Fibroblast of villous mesenchyme (primary cell): Measurements from ENCODE around the gene MED10. TPM values are rescaled to one million over a fixed set of nuclear protein-coding genes. Genes with fewer than 3 reads are reported as not detected.

Experiments used
- DNase-seq: peaks from one replicate; pipeline ENCODE4 v3.0.0-alpha.2; 2010; ENCODE audit warnings: low read depth
- H3K4me3 ChIP-seq: 2 replicates; pipeline ENCODE4 v1.5.1; 2011; ENCODE audit warnings: low read depth, mild to moderate bottlenecking, low read length
- CTCF ChIP-seq: IDR thresholded peaks from 2 replicates; pipeline ENCODE4 v1.5.1; 2012; ENCODE audit warnings: low read depth, mild to moderate bottlenecking, low read length; ENCODE audit not compliant: insufficient read depth
- total RNA-seq: library from RNA; depleted of rRNA; stranded (reverse); fragments of >200 nt; gene quantifications from 2 replicates; pipeline ENCODE4 v1.2.3, GENCODE V29; 2012

MED10 gene
- total RNA-seq, 1 donor, result 8.6 TPM

DNA sequence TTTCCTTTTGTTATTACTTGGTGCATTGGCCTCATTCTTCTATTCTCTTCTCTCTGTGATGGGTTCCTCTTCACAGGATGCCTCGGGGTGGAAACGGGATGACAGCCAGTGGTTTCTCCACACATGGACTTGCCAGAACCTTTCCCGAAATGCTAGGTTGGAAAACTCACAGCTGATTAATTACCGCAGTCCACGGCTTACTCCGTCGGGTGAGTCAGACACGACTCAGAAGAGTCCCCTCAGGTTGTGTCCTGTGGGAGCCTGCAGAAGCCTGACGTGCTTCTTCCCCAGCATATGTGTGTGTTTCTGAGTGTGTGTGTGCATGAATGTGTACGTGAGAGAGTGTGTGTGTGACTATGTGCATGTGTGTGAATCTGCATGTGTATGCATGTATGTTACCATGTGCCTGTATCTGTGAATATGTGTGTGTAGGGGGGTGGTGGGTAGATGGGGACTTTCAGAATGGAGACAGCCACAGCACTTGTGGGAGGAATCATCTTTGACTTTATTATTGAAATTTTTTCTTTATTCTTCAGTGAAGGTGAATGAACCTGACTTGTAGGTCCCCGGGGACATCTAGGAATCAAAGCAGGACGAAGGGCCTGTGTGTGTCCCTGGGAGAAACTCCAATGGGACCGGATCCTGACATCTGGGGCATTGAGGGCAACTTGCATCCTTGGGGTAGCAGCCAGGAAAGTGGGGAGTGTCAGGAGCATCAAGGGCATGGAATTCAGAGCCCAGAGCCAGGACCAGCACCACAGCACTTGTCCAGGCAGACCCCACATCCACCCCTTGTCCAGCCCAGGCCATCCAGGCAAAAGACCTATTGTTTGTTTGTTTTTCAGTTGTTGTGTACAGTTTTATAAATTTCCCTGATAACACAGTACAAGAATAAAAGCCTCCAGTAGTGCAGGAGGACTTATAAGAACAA lies 21.9 kb upstream of the MED10 start:
- no peak overlapping the region for H3K4me3 ChIP-seq
- peak; percentile 18 for DNase-seq
- TF ChIP-seq CTCF, result no peak

- H3K4me3 ChIP-seq, result no peak overlapping the region
Measured at GRCh38 chr5:6398570-6399230, 20.4 kb upstream of the MED10 start.

GRCh38 chr5:6397536-6398269 lies 19.4 kb upstream of the MED10 start:
- TF ChIP-seq CTCF, result no peak
- no peak for DNase-seq
- no peak overlapping the region for H3K4me3 ChIP-seq

More at GRCh38 chr5:6398570-6399230, 20.4 kb upstream of the MED10 start:
- no peak for TF ChIP-seq CTCF
- DNase-seq, result no peak

DNA sequence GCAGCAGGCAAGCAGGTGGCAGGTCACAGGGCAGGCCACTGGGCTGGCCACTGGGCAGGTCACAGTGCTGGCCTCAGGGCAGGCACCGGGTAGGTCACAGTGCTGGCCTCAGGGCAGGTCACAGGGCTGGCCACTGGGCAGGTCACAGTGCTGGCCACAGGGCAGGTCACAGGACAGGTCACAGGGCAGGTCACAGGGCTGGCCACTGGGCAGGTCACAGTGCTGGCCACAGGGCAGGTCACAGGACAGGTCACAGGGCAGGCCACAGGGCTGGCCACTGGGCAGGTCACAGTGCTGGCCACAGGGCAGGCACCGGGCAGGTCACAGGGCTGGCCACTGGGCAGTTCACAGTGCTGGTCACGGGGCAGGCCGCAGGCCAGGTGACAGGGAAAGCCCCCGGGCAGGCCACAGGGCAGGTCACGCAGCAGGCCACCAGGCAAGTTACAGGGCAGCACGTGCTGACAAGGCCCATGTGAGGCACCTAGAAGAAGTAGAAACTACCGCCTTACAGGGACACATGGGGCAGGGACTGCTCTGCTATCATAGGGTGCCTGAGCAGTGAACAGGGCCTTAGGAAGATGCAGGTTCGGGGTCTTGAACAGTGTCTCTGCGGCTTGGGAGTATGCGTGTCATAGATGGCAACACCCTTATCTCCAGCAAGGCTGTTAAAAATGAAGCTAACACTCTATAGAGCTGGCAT lies 18.6 kb upstream of the MED10 start:
- TF ChIP-seq CTCF, result no peak
- H3K4me3 ChIP-seq, result no peak overlapping the region
- no peak for DNase-seq

GRCh38 chr5:6396043-6396442 lies 17.7 kb upstream of the MED10 start:
- no peak for TF ChIP-seq CTCF
- no peak overlapping the region for H3K4me3 ChIP-seq
- no peak for DNase-seq

DNA sequence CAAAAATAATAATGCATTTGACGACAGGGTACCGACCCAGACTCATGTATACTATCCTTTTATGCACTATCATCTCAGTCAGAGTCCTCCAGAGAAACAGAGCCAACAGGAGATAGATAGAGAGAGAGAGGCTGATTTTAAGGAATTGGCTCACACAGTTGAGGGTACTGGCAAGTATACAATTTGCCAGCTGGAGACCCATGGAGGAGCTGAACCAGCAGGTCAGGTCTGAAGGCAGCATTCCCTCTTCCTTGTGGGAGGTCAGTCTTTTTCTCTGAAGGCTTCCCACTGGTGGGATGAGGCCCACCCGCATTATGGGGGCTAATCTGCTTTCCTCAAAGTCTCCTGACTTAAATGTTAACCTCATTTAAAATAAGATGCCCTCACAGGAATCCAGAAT lies 17.3 kb upstream of the MED10 start:
- H3K4me3 ChIP-seq, result no peak overlapping the region
- TF ChIP-seq CTCF, result no peak
- no peak for DNase-seq
